8988T (cell line): ENCODE results near the gene GIPR.
"Not testable (repeated sequence)": the region's sequence is repeated elsewhere in the genome, so short reads cannot be mapped to it uniquely, and the experiment has no call there.

Source experiments
- DNase-seq: peaks from one replicate; pipeline ENCODE4 v3.0.0; 2011

GIPR gene

GRCh38 chr19:45645631-45646344 lies 22.2 kb upstream of the GIPR start:
- DNase-seq: no peak

GRCh38 chr19:45646345-45646698 lies 21.7 kb upstream of the GIPR start:
- DNase-seq: no peak

- DNase-seq: no peak
Measured at GRCh38 chr19:45650722-45651121, 17.3 kb upstream of the GIPR start.

GRCh38 chr19:45653634-45654033 lies 14.4 kb upstream of the GIPR start:
- DNase-seq: no peak

GRCh38 chr19:45655073-45655472 lies 12.9 kb upstream of the GIPR start:
- DNase-seq: no peak

- no peak for DNase-seq
Measured at GRCh38 chr19:45657520-45658167, 10.4 kb upstream of the GIPR start.

- DNase-seq: no peak
Measured at GRCh38 chr19:45659096-45659729, 8.8 kb upstream of the GIPR start.

- DNase-seq: no peak
Measured at GRCh38 chr19:45660636-45661035, 7.4 kb upstream of the GIPR start.

GRCh38 chr19:45663800-45664199 lies 4.2 kb upstream of the GIPR start:
- DNase-seq: no peak

- DNase-seq: no peak
Measured at GRCh38 chr19:45664575-45664974, 3.4 kb upstream of the GIPR start.

- DNase-seq: no peak
Measured at GRCh38 chr19:45668342-45668871, 386 bp downstream of the GIPR start.

- peak; percentile 83 for DNase-seq
Measured at GRCh38 chr19:45670670-45671453, 2.8 kb downstream of the GIPR start.

GRCh38 chr19:45674946-45675345 lies 6.9 kb downstream of the GIPR start:
- no peak for DNase-seq

- no peak for DNase-seq
Measured at GRCh38 chr19:45676851-45677263, 8.8 kb downstream of the GIPR start.

- DNase-seq: peak; percentile 84
Measured at GRCh38 chr19:45677351-45678230, 9.6 kb downstream of the GIPR start.

GRCh38 chr19:45681391-45682015 lies 13.5 kb downstream of the GIPR start:
- peak; percentile 62 for DNase-seq

- DNase-seq: no peak
Measured at GRCh38 chr19:45682117-45682516, 14.1 kb downstream of the GIPR start.

- no peak for DNase-seq
Measured at GRCh38 chr19:45682908-45683307, 14.9 kb downstream of the GIPR start.

GRCh38 chr19:45685045-45685444 lies 17.0 kb downstream of the GIPR start:
- DNase-seq: not testable (repeated sequence)

- no peak for DNase-seq
Measured at GRCh38 chr19:45687599-45687998, 19.6 kb downstream of the GIPR start.

GRCh38 chr19:45691516-45692186 lies 23.6 kb downstream of the GIPR start, which contains the start of gene SNRPD2:
Gene SNRPD2, minus strand, starts transcription at chr19:45691953. Its CDS starts 65 bp downstream, at chr19:45691888.
- DNase-seq: peak; percentile 61
